GM21423 (cell line): Measurements from ENCODE around the gene SPATA1.

Experiments used
- ATAC-seq: cut with Tn5 transposase; IDR thresholded peaks from one replicate; pipeline ENCODE4 v1.9.1; 2021; ENCODE audit warnings: mild to moderate bottlenecking, moderate library complexity; ENCODE audit not compliant: unreplicated experiment

SPATA1 gene, protein sequence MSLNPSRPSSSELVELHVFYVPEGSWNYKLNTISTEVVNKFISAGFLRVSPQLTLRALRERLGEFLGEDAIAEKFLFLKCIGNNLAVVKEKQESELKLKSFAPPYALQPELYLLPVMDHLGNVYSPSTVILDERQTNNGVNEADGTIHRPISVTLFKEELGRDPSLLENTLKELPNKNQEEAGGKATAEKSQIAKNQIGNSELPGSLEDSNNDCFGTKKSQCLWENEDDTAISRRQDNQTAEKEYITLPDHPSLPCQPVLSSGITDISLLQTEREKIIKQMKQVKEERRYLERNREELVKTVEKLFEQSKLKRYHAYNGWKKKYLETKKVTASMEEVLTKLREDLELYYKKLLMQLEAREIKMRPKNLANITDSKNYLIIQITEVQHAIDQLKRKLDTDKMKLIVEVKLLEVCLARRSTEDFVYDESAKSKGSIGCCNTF

DNA sequence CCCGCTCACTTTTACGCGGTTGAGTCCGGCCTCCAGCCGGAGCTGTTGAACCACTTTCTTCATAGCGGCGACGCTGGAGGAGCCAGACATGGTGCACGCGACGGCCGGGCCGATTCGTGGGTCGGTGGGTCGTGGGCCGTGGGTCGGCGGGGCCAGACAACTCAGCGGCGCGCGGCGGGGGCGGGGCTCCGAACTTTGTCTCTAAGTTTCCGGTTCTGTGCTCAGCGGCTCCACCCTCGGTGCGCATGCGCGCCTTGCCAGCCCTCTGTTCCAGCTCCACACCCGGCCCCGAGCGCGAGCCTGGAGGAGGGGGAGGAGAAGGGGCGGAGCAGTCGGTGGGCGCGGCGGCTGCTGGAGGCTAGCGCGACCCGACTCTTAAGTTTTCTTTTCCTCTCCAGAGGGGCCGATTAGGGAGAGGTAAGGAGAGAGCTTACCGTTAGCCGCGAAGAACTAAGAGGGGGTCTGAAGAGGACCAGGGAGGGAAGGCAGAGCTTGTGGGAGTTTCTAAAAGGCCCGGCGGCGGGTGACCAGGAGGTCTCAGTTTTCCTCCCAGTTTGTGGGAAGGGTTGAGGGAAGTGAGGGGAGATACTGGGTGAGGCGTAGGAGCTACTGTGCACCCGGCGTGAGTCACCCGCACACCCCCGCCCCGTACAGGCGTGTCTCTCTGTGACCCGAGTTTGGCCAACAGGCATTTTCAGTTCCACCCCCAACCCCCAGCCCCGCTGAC is at the start of gene SPATA1, which contains the start of gene GNG5:
TSS of gene SPATA1 (plus strand) at position 385 of the 727 bp plus-strand sequence. CDS start 9,974 bp downstream, outside the sequence.
TSS of gene GNG5 (minus strand) at position 580 of the 727 bp plus-strand sequence. CDS start at position 90, 490 bp downstream.
- peak; percentile 85 for ATAC-seq

DNA sequence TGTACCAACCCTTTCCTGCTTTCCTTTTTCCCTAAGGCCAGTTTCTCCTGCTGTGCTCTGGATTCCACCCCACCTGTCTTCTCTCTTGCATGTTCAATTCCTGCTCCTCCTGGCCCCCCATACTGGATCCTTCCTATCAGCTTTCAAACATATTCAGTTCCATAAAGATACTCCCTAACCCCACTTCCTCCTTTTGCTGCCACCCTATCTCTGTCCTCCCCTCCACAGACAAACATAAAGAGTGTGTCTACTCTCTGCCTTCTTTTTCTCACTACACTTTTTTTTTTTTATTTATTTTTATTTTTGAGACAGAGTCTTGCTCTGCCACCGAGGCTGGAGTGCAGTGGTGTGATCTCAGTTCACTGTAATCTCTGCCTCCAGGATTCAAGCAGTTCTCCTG is 44.1 kb upstream of the SPATA1 start:
- ATAC-seq, result no peak

DNA sequence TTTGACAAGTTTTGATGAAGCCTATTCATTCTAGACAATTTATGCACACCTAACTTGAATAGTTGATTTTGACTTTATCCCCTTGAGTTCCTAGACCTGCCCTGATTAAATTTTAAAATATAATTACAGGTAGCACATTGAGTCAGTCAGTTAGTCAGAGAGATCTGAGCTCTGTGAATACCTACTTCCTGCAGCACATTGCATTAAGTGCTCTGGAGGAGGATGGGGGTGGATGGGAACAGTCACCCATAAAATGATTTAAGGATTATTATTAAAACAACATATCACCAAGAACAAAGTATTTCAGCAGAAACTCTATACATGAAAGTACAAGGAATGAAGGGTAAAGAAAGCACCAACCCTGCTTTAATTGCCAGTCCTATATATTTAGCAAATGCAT is 38.9 kb upstream of the SPATA1 start:
- no peak for ATAC-seq

DNA sequence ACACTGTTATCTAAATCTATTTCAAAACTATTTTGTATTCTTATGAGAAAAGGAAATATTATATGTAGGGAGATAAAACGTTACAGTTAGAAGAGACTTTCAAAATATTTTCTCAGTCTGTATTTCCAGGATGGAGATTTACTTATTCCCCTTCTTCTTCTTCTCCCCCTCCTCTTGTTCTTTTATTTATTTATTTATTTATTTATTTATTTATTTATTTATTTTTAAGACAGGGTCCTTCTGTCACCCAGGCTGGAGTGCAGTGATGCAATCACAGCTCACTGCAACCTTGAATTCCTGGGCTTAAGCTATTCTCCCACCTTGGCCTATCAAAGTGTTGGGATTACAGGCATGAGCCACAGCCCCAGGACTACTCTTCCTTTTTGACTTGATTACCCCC is 30.0 kb upstream of the SPATA1 start:
- no peak for ATAC-seq

DNA sequence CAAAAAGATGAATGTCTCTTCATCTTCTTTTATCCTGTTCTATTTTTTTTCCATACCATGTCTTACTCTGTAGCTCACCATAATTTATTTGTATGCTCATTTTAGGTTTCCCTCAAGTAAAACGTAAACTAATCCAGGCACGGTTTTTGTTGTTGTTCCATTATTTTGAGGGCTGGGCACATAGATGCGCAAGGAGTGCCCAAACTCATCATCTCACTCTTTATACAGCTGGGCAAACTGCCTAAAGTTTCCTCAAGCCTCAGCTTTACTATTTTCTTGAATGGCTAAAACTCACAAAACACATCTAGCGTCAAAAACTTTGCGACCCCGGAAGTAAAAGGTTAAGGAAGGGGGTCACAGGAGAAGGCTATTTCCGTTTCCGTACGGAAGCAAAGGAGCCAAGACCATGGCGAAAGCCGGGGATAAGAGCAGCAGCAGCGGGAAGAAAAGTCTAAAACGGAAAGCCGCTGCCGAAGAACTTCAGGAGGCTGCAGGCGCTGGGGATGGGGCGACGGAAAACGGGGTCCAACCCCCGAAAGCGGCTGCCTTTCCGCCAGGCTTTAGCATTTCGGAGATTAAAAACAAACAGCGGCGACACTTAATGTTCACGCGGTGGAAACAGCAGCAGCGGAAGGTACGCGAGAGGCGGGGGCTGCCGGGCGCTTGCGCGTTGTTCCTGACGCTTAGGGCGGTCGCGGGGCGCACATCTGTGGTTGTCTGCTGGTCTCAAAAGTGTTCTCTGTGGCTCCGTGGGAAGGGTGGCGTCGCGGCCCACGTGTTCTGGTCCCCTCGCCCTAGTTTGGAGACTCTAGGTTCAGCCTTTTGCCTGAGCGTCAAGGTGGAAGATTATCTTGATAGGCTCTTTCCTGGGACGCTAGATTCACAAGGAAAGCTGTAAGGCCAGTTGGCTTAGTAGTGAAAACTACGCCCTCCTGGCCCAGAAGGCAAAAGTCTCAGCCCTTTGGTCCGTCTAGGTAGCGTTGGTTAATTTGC is 27.0 kb upstream of the SPATA1 start, which contains the start of gene RPF1:
TSS of gene RPF1 (plus strand) at position 391 of the 993 bp plus-strand sequence. CDS start at position 407, 16 bp downstream.
- ATAC-seq, result peak; percentile 99

DNA sequence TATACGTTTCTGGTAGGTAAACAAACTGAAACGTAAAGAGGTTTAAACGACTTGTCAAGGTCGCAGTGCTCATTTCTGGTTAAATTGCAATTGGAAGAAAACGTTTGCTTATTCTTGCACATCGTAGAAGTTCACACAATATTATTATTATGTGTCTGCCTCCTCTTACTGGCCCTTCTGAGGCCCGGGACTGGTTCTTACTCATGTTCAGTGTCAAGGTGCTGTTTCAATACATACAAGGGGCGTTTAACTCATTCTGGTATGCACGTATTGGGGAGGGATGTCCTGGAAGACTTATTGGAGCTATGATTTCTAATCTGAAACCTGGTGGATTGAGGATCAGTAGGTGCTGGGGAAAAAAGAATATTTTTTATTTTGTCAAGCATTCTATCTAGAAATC is 26.2 kb upstream of the SPATA1 start:
- ATAC-seq, result peak; percentile 7

DNA sequence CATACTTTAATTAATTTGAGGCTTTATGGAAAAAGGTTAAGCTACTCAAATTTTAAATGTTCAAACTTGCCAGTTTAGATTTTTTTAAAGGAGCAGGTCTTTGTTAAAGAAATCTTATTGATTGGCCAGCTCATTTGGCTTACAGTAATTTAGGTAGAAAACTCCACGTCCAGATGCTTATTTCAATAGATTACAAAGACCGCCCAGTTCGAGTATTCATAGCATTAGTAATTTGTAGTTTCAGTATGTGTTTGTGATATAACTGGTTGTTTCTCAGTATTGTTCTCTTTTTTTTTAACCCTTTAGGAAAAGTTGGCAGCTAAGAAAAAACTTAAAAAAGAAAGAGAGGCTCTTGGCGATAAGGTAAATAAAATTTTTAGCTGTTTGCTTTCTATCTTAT is 25.5 kb upstream of the SPATA1 start:
- no peak for ATAC-seq

DNA sequence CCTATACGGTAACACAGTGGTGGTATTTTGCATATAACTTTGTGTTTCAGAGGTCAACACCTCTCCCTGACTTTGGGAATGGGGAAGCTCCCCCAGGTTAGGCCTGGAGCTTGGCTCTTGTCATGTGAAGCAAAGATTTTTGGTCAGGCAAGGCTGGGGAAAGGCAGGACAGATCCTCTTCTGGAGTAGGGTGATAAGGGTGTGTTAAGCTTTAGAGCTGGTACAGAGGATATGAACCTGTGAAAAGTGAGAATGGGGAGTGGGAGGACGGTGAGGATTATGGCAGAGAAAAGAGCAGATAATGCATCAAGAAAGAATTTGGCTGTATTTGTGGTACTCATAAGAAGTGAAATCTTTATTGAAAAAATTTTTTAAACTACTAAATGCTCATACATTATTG is 24.9 kb upstream of the SPATA1 start:
- no peak for ATAC-seq

DNA sequence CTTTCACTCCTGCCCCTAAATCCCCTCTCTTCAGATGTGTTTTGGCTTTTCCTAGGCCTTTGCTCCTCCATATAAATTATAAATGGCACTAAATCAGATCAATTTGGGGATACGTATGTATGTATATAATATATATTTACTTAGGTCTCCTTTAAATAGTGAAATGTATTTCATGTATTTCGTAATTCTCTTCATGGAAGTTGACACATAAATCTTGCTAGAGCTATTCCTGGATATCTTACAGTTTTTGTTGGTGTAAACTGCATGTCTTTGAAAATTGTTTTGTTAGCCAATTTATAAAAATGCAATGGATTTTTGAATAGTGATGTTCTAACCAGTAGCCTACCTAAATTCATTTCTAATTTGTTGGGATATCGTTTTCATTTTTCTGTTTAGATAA is 18.1 kb upstream of the SPATA1 start:
- ATAC-seq, result no peak

DNA sequence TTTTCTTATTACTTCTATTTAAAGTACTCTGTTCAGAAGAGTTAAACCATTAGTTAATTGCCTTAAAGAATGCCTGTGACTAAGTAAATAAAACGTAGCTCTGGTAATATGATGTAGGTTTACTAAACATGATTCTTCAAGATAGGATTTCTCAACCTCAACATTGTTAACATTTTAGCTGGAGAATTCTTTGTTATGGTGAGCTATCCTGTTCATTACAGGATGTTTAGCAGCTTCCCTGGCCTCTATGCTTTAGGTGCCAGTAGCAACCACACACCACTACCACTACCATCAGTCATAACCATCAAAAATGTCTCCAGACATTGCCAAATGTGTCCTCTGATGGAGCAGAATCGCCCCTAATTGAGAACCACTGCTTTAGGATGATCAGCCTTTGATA is 16.4 kb upstream of the SPATA1 start:
- no peak for ATAC-seq

DNA sequence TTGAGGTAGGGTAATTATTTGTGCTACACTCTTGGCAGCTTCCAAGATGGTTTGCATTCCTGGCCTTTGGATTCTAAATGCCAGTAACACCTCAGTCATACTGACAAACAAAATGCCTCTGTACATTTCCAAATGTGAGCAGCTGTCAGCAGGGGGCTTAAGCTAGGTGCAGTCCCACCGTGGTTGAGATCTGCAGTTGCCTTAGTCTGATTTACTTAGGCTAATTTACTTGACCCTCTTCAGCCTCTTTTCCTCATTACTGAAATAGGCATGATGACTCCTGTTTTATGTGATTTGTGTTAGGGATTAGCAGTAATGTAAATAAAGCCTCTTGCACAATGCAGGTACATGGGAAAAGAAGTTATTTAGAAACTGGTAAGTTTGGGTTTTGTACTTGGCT is 13.5 kb upstream of the SPATA1 start:
- no peak for ATAC-seq

DNA sequence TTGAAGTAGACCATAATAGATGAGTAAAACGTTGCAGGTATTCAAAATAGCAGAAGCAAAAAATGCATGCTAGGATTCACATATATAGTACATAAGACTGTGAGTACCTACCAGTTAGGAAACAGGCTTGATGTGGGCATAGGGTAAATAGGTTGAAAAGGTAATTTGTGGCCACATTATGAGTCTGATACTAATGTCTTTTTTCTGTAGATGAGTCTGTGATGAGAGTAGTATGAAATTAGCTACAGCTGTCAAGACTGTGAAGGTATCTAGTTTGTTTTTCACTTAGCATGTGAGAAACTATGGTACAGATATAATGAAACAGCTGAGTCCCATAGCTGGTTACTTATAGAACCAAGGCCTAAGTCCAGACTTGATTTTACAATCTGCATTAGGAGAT is 12.4 kb upstream of the SPATA1 start:
- ATAC-seq, result no peak

DNA sequence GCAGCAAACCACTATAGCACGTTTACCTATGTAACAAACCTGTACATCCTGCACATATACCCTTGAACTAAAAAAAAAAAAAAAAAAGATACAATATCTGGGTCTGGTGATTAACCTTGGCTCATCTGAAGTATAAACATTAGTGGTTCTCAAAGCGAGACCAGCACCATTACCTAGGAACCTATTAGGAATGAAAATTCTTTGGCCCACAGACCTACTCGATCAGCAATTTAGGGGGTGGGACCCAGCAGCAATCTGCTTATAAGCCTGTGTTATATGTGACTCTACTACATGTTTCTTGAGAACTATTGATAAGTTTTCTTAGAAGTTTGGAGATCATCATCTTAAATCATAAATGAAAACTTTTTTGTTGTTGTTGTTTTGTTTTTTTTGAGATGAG is 9.7 kb upstream of the SPATA1 start:
- no peak for ATAC-seq

DNA sequence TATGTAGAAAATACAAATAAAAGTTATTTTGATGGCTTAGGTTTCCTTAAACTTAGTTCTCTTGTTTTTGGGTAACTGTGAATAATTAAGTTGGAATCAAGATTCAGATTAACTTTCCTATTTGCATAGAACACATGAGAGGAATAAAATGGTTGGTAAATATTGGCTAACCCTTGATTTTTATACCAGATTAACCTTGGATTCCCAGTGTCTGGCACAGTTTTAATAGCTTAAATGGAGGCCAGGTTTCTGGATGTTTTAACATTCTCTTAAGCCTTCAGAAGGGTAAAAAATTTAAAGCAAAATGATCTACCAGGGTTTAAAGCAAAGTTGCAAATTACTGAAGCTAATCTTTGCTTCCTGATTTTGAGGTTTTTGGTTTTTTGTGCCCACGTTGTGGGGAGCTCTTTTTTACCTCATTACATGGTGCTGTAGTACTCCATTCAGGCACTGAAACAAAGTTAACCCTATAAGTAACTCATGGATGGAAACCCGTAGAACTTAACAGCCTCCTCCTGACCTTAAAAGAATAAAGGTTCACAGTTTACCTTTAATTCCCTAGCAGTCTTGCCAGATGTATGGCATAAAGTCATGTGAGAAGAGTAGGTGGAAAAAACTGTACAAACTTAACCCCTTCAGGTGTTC is 8.4 kb upstream of the SPATA1 start:
- ATAC-seq, result no peak

DNA sequence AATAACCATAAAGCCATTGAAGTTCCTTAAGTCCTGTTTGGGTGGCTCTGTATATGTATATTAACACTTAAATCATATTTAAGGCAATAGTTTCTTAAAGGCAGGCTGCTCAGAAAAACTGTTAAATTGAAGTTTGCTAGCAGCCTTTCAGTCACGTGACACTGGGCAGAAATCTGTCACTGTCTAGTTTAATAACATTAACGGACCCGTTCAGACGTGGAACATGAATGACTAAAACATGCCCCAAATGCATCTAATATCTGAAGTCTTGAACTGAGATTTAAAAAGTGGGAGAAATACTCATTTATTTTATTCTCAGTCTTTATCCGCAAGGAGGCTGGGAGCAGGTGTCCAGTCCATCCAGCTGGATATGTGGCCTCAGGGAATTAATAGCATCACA is 3.3 kb upstream of the SPATA1 start:
- no peak for ATAC-seq

DNA sequence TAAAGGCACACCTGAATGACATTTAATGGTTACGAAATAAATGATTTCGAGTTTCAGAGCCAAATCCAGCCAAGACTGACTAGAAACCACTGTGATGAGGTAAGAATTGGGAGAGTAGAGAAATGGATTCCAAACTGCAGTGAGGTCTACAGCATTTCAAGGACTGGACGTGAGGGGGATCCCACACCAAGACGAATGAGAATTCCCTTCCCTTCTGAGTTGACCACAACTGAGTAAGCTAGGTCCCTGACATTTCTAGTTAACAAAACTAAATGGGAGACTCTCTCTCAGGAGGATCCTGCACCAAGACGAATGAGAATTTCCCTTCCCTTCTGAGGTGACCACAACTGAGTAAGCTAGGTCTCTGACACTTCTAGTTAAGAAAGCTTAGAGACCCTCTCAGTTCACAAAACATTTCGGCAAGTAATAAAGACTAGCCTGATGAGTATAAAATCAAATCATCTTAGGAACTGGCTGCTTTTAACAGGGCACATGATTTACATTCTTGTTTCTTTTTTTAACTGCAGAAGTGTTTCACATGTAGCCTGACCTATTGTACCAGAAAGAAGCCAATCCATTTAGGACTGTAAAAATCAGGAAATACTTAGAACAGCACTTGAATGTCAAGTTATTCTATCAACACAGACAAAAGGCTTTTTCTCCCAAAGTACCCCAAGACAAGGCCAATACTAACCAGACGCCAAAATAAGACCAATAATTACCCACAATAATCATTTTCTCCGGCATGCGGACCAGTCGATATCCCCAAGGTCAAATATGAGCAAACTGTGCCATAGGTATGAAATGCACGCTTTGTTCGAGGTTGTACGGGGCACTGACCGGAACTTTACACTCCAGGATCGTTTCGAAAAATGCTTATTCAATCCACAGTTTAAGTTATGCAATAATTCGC is 1.4 kb upstream of the SPATA1 start:
- no peak for ATAC-seq

DNA sequence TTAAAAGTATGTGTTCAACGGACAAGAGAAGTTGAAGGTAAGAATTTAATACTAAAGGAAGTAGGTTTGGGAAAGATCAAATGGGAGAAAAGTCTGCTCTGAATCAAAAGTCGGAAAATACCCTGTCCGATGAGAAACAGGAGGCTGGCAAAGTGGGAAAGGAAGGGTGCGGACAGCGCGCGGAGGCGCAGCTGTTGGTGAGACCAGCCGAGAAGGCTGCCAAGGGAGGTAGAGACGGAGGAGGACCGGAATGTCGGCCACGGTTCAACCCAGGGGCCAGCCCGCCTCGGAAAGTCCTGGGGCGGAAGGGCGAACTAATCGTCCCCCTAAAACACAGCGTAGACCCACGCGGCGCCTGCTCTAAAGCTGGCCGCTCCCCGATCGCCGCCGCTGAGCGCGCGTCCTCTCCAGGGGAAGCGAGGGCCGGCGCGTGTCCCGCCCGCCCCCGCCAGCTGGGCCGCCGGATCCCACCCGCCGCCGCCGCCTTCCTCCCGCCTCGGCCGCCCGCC is 639 bp upstream of the SPATA1 start:
- peak; percentile 32 for ATAC-seq

DNA sequence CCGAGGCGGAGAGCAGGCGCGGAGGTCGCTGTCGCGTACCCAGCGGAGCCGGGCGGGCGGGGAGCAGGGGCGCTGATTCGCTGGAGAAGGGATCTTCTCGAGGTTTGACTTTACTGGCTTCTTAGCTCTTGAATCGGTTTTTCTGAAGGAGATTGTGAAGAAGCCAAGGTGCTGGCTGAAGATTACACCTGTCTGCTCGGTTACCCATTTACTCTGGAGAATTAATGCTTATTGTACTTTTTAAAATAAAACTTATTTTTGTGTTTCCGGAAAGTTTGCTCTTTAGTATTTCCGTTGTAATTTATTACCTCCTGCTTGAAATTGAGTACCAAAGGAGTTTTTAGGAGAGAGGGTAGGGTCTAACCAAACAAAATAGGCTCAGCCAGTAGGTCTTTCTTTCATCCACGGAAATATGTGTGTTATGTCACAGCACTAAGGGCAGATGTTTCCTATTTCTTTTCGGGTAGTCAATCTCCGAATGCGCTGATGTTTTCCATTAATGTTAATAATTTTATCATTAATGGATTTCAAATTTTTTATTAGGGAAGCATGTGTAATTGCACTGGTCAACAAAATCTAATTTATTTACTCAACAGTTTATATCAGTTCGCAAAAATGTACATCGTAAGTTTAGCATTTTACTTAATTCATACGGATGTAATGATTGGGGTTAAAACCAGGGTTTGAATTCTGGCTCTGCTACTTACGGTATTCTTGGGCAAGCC is 705 bp downstream of the SPATA1 start:
- ATAC-seq, result no peak
